GM04503 (cell line): Measurements from ENCODE around the gene BMX.

Experiments
- DNase-seq: peaks from one replicate; pipeline ENCODE4 v3.0.0-alpha.2; 2012; ENCODE audit warnings: low read depth

The BMX gene

DNA sequence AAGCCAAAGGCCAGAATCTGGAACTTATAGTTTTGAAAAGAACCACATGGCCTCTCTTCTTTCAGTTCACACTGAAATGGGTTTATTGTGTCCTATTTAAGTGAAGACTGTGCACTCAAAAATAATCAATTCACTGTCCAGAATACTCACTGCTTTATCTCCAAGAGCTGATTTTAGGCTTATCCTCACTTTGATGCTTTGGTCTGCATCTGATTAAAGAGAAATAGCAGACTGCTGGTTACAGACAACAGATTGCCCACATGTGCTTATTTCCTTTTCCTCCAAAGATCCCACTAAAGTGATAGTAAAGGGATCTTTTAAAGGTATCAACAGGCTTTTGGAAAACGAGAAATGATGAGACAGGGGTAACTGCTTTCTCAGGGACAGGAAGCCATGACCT, 69.5 kb downstream of the BMX start:
- DNase-seq = no peak

DNA sequence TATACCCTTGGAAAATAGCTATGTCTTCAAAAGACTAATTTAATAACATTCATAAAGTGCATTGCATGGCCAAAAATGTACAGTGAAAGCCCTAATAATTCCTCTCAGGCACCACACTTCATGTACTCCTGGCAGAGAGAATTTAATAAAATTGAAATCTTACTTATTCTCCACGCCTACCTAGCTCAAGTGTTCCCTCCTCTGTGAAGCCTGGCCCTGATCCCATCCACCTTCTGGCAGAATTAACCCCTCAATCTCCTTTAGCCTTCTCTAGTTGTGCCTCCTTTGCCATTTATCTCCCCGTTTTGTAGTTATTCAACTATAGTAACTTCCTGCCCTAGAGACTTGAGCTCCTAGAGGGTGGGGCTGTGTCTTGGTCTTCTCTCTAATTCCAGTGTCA, 73.4 kb downstream of the BMX start:
- no peak for DNase-seq

- DNase-seq = no peak
These were observed 75.4 kb downstream of the BMX start for GRCh38 chrX:15576019-15576418.

GRCh38 chrX:15579778-15580747, 79.5 kb downstream of the BMX start:
- no peak for DNase-seq

GRCh38 chrX:15594371-15594770, 93.8 kb downstream of the BMX start:
- DNase-seq = no peak

DNA sequence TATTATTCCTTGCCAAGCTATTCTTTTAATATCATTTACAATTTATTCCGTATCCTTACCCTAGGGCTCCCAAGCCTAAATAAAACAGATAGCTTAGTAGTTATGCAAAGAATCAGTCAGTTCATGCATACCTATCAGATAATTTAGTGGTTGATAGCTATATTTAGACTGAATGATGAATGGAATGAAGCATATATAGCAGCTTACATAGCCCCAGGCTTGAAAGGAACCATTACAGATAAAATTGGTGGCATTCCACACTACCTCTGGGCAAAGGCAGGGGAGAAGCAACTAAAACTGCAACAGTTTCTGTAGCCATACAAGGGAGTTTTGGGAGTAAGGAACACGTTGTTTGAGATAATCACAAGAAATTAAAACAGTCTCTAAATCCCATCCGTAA, 97.4 kb downstream of the BMX start:
- no peak for DNase-seq

DNA sequence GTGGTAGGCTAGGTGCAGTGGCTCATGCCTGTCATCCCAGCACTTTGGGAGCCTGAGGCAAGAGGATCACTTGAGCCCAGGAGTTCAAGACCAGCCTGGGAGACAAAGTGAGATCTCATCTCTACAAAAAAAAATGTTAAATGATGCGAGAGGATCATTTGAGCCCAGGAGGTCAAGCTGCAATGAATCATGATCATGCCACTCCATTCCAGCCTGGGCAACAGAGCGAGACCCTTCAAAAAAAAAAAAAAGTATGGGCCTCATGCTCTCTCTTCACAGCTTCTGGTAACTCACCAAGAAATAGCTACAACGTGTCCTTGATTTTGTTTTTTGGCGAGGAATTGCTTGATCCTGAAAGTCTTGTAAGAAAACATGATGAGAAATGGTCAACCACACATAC, 98.9 kb downstream of the BMX start:
- DNase-seq = no peak

DNA sequence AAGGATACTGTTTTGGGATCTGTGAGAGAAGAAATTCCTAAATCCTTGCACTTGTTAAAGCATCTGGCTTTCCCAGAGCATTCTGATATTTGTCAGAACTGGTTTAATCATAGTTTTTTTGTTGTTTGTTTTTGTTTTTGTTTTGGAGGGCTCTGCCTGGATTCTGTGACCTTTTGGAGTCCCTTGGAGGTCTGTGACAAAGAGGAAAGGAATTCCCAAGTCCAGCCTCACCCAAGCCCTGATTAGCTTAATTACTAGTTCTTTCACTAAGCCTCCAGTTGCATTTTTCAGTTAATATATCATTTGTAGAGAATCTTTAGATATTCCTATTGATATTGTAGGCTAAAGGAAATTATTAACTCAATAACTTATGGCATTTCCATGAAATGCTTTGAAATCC, 99.4 kb downstream of the BMX start:
- DNase-seq = no peak

GRCh38 chrX:15600745-15601144, 100.1 kb downstream of the BMX start, which contains the start of gene ACE2:
Gene ACE2 (minus strand): TSS chrX:15600960. CDS start chrX:15600911, 49 bp downstream.
- DNase-seq = no peak

DNA sequence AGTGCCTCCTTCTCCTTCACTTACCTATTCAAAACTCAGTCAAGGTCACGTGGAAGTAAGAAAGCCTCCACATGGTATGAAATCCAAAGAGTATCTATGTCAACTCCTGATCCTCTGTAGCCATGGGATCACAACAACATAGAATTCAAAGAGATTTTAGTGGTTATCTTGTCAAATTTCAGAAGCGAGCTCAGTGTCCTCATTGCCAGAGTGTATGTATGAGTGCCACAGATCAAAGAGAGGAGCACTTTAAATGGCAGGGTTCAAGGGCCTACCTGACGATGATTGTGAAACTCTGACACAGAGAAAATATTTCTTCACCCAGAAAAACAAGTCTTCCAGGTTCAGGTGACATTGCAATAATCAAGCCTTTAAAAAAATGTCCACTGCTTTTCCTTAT, 101.3 kb downstream of the BMX start:
- no peak for DNase-seq

DNA sequence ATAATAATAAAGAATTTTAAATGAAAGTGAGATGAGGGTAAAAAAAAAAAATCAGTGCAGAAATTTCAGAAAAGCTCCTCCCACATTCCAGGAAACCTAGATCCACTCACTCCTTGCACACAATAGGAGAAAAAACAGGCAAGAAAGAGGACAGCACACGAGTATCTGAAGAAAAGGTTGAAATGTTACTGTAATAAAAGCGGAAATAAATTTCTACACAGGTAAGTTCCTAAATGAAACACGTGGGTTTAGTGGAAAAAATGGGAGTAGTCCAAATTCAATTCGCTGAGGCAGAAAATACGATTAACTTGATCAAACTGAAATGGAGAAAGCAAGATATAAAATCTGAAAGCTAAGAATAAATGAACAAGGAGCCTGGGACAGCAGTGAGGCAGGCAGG, 102.2 kb downstream of the BMX start:
- DNase-seq = no peak

GRCh38 chrX:15605226-15605625, 104.6 kb downstream of the BMX start:
- no peak for DNase-seq
